ENCODE results near the gene ECE1.

ECE1 gene

GRCh38 chr1:21307663-21308305, 17.5 kb upstream of the ECE1 start:
- DNase-seq, result no peak

- no peak for DNase-seq
These were observed 16.9 kb upstream of the ECE1 start for GRCh38 chr1:21307210-21307609.

GRCh38 chr1:21305900-21306189, 15.6 kb upstream of the ECE1 start:
- no peak for DNase-seq

GRCh38 chr1:21305155-21305899, 15.1 kb upstream of the ECE1 start:
- DNase-seq, result no peak

DNA sequence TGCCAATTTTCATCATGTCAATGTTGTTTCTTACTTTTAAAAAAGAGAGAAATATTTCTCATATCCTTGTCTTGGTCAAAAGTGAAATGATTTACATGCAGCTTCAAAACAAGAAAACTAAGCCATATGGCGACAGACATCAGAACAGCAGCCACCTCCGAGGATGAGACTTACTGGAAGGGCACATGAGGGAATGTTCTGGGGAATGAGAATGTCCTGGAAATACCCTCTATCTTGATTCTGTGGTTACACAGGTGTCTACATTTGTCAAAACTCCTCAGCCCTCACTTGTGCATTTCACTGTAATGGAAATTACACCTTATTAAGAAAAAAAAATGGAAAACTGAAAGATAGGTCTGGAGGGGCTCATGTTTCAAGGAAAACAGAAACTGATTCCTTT, 14.2 kb upstream of the ECE1 start:
- DNase-seq, result no peak

DNA sequence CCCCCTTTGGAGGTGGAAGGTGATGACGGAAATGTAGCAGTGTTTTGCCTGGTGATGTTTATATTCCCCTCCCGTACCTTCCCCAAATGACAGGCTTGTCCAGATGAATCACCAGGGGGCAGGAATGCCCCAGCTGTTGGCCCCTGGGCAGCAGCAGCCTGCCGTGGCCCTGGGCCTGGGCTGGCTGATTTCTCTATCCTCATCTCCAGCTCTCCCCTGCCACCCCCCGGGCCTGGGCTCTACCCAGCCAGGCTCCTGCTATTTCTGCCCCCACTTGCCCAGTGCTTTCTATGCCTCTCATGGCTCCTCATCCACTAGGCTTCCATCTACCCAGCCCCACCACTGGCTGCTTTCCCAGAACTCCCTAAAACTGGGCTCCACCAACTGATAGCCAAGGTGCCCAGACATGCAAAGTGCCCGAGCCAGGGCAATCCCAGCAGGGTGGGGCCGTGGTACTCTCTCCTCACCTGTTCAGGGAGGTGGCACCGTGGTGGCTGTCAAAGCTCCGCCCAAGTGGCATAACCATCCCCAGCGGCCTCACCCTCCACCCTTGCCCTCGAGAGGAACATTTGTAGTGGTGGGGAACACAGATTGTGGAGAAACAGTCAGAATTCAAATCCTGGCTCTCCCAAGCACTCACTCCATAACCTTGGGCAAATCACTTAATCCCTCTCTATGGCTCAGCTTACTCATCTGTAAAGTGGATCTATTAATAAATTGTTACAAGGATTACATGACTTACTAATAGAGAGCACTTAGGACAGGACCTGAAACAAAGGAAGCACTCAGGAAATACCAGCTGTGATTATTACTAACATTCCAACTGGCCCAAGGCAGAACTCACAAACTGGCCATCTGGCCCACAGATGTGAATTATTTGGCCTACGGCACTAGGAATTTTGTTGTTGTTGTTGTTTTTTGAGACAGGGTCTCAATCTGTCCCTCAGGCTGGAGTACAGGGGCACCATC, 12.8 kb upstream of the ECE1 start:
- no peak for DNase-seq

- no peak for DNase-seq
These were observed 11.7 kb upstream of the ECE1 start for GRCh38 chr1:21301794-21302440.

DNA sequence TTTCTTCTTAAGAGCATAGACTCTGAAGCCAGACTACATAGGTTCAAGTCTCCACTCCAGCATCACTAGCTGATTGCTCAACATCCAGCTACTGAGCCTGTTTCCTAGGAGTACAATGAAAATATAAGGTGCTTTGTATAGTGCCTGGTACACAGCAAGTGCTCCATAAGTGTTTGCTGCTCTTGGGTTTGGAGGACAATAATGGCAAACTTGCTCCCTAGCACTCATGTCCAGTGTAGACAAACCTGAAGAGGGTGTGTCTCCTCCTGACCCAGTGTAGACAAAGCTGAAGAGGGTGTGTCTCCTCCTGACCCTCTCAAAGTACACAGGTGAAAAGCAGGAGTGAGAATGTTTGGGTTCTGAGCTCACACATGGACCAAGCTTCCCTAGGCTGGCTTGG, 10.5 kb upstream of the ECE1 start:
- DNase-seq, result no peak

- no peak for DNase-seq
These were observed 9.6 kb upstream of the ECE1 start for GRCh38 chr1:21299780-21300395.

GRCh38 chr1:21298981-21299391, 8.7 kb upstream of the ECE1 start:
- DNase-seq, result no peak

GRCh38 chr1:21297975-21298374, 7.7 kb upstream of the ECE1 start:
- no peak for DNase-seq

DNA sequence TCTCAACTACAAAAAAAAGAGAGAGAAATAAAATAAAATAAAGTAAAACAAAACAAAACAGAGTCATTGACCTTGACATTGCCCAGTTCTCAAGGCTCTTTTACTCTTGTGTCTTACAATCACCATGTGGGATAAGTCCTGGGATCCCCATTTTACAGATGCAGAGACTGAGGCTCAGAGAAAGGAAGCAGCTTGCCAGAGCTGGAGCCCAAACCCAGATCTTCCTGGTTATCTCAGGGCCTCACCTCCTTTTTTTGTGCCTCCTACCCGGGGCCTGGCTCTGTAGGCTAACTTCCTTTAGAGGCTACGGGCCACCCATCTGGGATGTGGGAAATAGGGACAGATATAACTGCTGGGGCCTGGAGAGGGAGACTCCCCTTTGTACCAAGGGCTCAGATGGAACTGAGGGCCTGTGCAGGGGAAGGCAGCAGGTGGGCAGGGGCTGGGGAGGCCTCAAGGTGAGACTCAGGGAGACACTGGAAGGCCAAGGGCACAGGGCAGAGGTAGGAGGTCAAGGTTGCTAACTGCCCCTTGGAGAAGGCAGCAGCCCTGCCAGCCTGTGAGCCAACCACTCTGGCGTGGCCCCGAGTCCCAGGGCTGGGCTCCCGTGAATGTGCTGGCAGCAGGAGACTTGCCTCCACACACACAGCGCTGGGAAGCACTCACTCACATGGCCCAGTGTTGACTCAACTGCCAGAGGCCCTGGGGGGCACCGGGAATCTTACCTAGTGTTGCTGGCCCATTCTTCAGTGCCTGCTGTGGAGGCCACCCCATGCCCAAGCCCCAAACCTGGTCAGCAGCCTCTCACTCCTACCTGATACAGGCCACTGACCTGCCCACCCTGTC, 6.5 kb upstream of the ECE1 start:
- no peak for DNase-seq

DNA sequence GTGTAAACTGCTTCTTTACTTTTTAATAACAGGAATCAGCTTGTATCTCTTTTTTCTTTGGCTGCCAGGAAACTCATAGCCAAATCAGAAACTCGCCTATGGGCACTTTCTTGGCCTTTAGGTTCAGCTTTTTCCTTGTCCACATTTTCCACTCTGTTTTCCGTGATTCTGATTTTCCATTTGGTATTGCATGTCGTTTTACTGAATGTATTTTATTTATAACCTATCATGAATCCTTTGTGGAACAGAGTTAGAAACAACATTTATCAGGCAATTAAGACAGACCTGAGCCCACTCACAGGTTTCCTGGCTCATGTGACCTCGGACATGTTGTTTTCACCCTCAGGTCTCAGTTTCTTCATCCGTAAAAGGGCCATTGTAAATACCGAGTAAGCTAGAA, 5.3 kb upstream of the ECE1 start:
- DNase-seq, result no peak

DNA sequence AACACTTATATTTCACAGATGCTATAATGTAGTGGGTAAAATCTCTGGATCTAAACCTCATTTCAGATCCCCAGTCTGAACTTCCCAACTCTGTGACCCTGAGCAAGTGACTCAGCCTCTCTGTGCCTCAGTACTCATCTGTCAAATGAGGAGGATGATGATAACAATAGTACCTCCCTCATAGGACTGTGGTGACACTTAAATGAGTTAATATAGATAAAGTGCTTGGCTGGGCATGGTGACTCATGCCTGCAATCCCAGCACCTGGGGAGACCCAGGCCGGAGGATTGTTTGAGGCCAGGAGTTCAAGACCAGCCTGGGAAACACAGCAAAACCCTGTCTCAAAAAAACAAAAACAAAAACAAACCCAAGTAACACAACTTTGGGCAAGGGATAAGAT, 4.7 kb upstream of the ECE1 start:
- no peak for DNase-seq

GRCh38 chr1:21294266-21294989, 4.2 kb upstream of the ECE1 start:
- DNase-seq, result no peak

- DNase-seq, result no peak
These were observed 3.4 kb upstream of the ECE1 start for GRCh38 chr1:21293537-21294265.

GRCh38 chr1:21292984-21293536, 2.8 kb upstream of the ECE1 start:
- no peak for DNase-seq

GRCh38 chr1:21292503-21292983, 2.3 kb upstream of the ECE1 start:
- no peak for DNase-seq

- DNase-seq, result no peak
These were observed 1.7 kb upstream of the ECE1 start for GRCh38 chr1:21291964-21292363.

- no peak for DNase-seq
These were observed 921 bp upstream of the ECE1 start for GRCh38 chr1:21291184-21291583.

All from midbrain (tissue), 1 donor.